GM12865 (cell line): ENCODE results near the gene SERHL2.

Experiments
- DNase-seq: peaks from one replicate; pipeline ENCODE4 v3.0.0; 2010; ENCODE audit warnings: low read depth
- H3K4me3 ChIP-seq: 2 replicates; pipeline ENCODE4 v1.5.1; 2011; ENCODE audit warnings: mild to moderate bottlenecking, low read depth, low read length, control low read depth
- CTCF ChIP-seq: IDR thresholded peaks from 2 replicates; pipeline ENCODE4 v1.5.1; 2011; ENCODE audit warnings: low read length, control low read depth, low read depth, inconsistent platforms; ENCODE audit not compliant: insufficient read depth; ENCODE audit errors: missing control alignments

Gene SERHL2

GRCh38 chr22:42621505-42622002, 67.8 kb downstream of the SERHL2 start:
- no peak overlapping the region for H3K4me3 ChIP-seq
- DNase-seq = peak; percentile 68
- peak; percentile 95 for TF ChIP-seq CTCF

GRCh38 chr22:42622061-42622710, 68.4 kb downstream of the SERHL2 start:
- DNase-seq = no peak
- no peak for TF ChIP-seq CTCF
- H3K4me3 ChIP-seq = no peak overlapping the region

DNA sequence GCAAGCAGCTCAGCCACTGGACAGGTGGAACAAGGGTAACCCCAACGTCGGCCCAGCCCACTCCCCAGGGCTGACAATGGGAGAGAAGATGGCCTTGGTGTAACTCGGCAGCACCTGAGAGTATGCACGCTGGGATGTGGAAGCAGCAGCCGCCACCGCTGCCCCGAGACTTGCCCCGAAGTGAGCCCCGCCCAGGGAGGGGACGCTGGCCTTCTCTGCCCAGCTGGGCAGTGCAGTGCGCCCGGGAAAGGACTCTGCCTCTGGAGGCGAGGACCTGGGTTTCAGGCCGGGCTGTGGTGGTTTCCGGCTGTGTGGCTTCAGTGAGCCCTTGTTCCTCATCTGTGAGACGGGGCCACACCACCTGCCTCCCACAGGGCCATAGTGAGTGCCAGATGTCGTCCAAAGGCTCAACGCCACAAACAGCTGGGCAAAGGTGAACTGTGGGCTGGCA, 69.6 kb downstream of the SERHL2 start:
- DNase-seq = peak; percentile 63
- no peak overlapping the region for H3K4me3 ChIP-seq
- no peak for TF ChIP-seq CTCF
